GM18858 (cell line): Measurements from ENCODE around the gene IGBP1.
"Not testable (repeated sequence)": the region's sequence is repeated elsewhere in the genome, so short reads cannot be mapped to it uniquely, and the experiment has no call there.

Experiments used
- ATAC-seq: cut with Tn5 transposase; IDR thresholded peaks from one replicate; pipeline ENCODE4 v1.9.1; 2021; ENCODE audit not compliant: unreplicated experiment

Gene IGBP1

DNA sequence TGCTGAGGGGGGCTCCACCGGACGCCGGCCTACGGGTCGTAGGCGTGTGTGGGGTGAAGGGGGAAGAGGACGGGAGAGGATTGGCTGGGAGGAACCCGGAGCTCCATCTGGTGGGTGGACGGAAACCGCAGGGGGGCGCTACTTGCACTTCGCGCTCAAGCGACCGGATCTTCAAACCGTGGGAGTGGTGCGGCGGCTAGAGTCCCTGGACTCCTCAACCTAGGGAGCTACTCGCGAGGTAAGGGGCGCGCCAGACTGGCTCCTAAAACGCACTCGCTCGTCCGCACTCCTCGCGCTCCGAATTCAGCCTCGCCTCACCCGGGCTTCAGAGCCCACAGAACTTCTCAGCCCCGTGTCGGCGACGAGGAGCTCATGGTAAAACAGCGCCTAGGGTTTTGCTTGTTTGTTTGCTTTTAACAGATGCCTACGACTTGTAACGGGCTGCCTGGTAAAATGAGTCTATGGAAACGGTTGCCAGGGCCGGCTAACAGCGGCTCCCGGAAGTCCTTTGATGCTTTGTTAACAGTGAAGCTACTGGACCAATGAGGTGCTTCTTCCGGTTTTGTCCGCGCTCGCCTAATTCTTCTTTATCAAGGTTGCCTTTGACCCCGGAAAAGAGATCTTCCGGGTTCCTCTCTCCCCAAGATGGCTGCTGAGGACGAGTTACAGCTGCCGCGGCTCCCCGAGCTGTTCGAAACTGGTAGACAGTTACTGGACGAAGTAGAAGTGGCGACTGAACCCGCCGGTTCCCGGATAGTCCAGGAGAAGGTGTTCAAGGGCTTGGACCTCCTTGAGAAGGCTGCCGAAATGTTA lies at the start of gene IGBP1:
Gene IGBP1 (plus strand): TSS at position 145 of the 813 bp plus-strand sequence. CDS start 501 bp downstream, at position 646.
- peak; percentile 82 for ATAC-seq

DNA sequence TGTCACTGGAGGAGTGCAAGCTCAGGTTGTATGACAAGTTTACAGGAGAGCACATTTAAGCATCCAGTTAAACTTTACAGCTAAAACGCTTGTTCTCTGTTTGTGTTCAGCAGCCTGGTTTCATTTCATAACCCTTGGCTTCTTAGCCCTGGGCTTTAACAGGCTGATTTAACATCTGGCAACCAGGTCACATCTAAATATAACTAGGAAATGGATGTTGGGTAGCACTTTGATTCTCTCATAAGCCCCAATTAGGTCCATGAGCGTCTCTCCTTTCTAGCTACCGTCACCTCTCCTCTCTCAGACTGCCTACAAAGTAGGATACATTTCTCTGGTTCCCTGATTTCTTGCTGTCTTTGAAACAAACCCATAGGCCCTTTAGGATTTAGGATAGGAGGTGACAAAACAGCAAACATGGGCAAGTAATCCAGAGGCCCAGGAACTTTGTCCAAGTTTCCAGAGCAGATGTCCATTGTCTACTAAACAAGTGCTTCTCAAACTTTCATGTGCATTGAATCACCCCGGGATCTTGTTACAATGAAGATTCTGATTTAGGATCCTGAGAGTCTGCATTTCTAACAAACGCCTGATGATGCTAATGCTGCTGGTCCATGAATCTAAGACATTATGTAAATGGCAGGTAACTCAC lies 48.5 kb upstream of the IGBP1 start:
- ATAC-seq = no peak

DNA sequence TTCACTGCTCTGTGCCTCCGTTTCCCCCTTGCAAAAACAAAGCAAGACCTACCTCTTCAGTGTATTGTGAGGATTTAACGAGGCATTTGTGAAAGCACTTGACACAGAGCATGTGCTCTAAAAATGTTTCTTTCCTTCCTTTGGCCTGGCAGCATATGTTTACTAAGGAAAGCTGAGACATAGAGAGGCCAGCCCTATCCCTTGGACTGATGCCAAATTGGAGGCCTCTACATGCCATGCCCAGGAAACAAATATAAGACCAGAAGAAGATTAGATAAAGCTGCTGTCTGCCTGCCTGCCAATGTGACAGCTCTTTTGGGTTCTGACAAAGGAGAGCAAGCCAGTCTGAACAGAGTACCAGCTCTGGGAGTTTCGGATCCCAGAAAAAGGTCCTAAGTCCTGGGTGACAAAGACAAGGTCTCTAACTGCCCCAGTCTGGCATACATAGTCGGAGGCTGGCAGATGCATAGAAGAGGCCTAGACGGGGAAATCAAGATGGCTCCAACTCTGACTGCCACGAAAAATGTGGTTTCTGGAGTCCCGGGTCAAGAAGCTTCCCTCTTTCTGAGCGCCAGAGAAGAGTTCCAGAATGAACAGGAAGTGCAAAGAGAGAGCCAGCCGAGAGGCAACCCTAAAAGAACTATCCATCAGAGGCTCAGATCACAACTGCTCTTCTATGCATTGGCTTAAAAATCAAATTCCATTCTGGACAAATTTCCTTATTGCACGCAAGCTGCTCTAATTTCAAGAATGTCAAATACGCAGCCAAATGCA lies 45.2 kb upstream of the IGBP1 start:
- ATAC-seq = no peak

DNA sequence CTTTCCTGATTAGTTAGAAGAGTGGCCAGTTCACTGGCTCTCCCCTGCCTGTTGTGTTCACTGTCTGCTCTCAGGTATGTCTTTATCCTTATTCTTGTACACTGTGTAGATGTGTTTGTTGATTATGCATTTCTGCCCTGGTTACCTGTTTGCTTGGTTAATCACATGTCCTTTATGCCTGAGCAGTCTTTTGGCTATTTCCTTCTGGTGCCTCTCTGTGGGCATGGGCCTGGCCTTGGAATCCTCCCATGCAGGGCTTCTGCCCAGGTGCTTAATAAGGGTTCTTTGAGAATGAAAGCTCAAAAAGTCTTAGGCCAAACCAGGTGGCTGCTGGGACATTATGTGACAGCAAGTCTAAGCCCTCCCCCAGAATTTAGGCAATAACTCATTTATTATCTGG lies 44.5 kb upstream of the IGBP1 start:
- ATAC-seq = no peak

GRCh38 chrX:70089604-70090297 lies 43.5 kb upstream of the IGBP1 start:
- no peak for ATAC-seq

DNA sequence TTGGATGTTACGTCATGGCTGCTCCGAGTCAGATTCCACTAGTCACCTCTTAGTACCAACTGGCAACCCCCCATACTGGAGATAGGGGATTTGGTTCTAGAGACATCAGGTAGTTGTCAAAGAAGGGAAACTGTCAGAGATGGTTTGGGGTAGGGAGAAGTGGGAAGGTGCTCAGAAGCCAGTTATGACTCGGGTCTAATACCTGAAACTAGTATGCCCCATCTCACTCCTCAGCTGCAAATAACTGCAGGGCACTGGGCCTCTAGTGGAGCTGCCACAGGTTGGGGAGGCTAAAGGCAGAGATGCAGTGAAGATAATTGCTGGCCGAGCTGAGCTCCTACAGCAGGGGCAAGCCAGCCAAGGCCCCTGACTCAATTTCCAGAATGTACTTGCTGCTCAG lies 41.0 kb upstream of the IGBP1 start:
- no peak for ATAC-seq

- ATAC-seq = no peak
Measured at GRCh38 chrX:70096052-70096451, 37.2 kb upstream of the IGBP1 start.

GRCh38 chrX:70105229-70105628 lies 28.0 kb upstream of the IGBP1 start:
- no peak for ATAC-seq

DNA sequence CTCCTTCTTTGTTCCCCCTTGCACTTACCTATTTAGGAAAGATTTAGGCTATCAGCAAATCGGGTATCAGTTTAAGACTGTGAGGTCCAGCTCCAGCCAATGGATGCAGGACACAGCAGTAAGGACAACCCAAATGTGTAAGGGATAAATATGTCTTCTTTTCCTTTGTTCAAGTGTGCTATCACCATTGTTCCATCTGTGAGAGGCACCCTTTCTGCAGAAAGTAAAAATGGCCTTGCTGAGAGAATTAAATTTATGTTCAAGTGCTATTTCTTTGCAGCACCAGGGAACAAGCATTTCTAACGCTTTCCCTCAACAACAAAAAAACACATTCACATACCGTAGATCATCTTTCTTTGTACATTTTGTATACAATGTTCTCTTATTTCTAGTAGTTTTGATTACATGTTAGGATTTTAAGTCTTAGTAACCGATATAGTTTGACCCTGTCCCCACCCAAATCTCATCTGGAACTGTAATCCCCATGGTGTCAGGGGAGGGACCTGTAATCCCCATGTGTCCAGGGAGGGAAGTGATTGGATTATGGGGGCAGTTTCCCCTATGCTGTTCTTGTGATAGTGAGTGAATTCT lies 21.7 kb upstream of the IGBP1 start:
- ATAC-seq = not testable (repeated sequence)

DNA sequence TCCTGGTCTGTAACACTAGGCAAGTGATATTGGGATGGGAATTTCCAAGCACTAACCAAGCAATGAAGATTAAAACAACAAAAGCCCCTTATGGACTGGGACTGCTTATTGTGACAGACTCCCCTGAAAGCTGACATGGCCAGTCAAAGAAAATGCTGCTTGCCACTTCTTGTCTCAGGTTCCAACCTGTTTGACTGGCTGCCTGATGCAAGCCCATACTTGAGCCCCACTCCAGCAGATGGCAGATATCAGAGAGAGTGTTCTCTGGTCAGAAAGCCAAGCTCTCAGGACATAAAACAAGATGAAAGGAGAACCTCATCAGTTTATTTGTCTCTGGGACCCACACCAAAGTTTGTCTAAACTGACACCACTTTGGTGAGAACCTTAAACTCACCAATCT lies 15.5 kb upstream of the IGBP1 start:
- ATAC-seq = no peak

DNA sequence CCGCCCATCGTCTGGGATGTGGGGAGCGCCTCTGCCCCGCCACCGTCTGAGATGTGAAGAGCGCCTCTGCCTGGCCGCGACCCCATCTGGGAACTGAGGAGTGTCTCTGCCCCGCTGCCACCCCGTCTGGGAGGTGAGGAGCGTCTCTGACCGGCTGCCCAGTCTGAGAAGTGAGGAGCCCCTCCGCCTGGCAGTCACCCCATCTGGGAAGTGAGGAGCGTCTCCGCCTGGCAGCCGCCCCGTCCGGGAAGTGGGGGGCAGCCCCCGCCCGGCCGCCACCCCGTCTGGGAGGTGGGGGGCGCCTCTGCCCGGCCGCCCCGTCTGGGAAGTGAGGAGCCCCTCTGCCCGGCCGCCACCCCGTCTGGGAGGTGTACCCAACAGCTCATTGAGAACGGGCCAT lies 10.2 kb upstream of the IGBP1 start:
- not testable (repeated sequence) for ATAC-seq

DNA sequence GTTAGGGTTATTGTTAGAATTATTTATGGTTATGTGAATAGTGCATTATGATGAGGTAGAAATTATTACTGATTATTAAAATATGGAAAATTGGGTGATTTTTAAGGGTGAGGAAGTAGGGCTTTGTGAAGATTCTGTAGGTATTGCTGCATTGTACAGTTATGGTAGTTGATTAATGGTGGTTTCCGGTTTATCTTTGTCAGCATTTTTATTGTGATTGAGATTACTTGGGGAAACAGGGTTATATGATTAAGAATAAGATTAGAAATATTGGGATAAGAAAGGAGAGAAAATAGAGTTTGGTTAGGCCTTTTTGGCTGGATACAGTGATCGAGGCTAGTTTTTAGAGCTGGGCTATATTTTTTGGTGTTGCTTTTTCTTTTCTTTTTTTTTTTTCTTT lies 8.6 kb upstream of the IGBP1 start:
- no peak for ATAC-seq

DNA sequence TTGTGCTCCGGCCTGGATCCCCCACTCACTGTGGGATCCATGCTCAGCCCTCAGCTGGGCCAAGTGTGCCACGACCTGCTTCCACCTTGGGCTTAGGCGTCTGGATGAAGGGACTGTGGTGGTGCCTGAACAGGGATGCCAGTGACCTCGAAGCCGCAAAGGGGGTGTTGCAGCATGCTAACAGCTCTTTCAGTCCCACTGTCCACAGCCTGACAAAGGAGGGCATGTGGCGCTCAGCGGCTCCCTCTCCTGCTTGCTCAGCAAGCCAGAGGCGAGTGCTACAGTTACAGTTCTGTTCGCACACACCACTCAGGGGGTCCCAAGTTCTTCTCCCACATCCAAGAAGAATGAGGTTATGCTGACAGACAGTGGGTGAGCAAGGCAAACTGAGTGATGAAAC lies 5.2 kb upstream of the IGBP1 start:
- no peak for ATAC-seq

DNA sequence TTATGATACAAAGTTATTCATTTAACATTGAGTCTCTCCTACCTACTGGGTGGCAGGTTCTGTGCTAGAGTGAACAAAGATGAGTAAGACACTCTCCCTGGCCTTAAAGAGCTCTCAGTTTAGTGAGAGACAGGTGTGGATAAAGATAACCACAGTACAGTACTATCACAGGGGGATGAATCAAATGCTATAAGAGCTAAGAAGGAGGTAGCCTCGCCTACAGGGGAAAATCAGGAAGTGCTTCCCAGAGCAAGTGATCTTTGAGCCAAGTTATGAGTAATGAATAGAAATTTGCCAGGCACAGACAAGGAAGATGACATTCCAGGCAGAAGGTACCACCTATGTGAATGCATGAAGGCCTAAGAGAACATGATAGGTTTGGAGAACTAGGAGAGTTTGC lies 3.4 kb upstream of the IGBP1 start:
- no peak for ATAC-seq

GRCh38 chrX:70132224-70132623 lies 1.0 kb upstream of the IGBP1 start:
- no peak for ATAC-seq

DNA sequence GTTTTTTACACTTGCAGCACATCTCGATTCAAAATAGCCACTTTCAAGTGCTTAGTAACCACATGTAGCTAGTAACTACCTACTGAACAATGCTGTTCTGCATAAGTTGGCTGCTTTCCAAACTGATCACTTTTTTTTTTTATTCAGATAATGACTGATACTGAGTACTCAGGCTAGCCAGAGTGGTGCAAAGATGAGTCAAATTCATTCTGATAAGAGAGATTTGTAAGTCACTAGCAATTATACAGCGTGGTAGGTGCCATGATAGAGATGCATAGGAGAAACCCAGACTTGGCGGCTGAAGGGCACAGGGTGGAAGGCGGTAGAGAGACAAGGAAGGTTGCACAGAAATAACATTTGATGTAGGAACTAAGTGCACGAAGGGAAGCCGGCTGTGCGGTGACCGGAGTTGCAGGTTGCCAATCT lies 357 bp upstream of the IGBP1 start:
- peak; percentile 29 for ATAC-seq

- peak; percentile 7 for ATAC-seq
Measured at GRCh38 chrX:70134116-70134477, 850 bp downstream of the IGBP1 start.

GRCh38 chrX:70138622-70139021 lies 5.4 kb downstream of the IGBP1 start:
- no peak for ATAC-seq

- ATAC-seq = no peak
Measured at GRCh38 chrX:70139736-70140135, 6.5 kb downstream of the IGBP1 start.

GRCh38 chrX:70141373-70141772 lies 8.1 kb downstream of the IGBP1 start:
- no peak for ATAC-seq
